HG03469 (cell line): Measurements from ENCODE around the gene FXYD7.
"Not testable (repeated sequence)": the region's sequence is repeated elsewhere in the genome, so short reads cannot be mapped to it uniquely, and the experiment has no call there.

Experiments
- ATAC-seq: cut with Tn5 transposase; IDR thresholded peaks from one replicate; pipeline ENCODE4 v1.9.1; 2021; ENCODE audit warnings: mild to moderate bottlenecking, moderate library complexity, moderate number of reproducible peaks; ENCODE audit not compliant: unreplicated experiment

Gene FXYD7

GRCh38 chr19:35194012-35194984, 51.2 kb downstream of the FXYD7 start:
- no peak for ATAC-seq

- no peak for ATAC-seq
Measured at GRCh38 chr19:35195830-35196229, 52.8 kb downstream of the FXYD7 start.

- ATAC-seq, result not testable (repeated sequence)
Measured at GRCh38 chr19:35196861-35197260, 53.8 kb downstream of the FXYD7 start.

- ATAC-seq, result no peak
Measured at GRCh38 chr19:35199481-35199880, 56.4 kb downstream of the FXYD7 start.

GRCh38 chr19:35202722-35203688, 60.0 kb downstream of the FXYD7 start:
- ATAC-seq, result no peak
